ENCODE measurements around the gene POLG. TPM values are rescaled to one million over a fixed set of nuclear protein-coding genes. Genes with fewer than 3 reads are reported as not detected.

Gene POLG
- total RNA-seq = 69.2 TPM

DNA sequence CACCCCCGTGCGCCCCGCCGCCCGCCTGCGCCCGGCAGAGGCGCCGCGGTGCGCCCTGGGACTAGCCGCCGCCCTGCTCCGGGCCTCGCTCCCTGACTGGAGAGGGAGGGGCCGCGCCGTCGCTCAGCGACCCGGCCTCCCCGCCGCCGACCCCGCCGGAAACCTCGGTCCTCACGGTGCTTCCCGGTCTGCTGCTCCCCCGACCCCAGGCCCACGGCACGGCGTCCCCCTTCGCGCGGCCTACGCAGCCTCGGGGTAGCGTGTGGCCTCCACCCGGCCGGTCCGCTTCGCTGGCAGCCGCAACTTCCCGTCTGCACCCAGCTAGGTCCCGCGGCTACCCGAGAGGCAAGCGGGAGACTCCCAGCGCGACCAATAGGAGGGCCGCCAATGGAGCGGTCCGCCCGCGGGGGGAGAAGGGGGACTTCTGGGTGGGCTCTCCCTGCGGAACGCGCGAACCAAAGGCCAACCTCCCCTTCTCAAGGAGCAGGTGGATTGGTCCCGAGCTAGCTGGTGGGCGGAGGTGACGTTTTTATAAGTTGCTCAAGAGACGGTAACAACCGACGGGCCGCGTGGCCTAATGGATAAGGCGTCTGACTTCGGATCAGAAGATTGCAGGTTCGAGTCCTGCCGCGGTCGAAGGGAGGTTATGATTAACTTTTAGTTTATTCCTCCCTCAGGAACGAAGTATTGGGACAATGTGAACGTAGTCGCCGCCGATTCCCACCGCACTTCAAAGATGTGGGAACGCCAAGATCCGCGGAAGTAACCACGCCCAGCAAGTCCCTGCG is at the start of gene POLG:
POLG (minus strand) TSS at position 315 of the 788 bp plus-strand sequence. CDS start 1,070 bp downstream, outside the sequence.

Small RNA genes lying within 50 kb of the gene (small RNA-seq; reads per million reads assigned to genes)
- gene MIR6766 (ENCODE audit: low replicate concordance) = not detected

Other genes with a start within 250 kb of the POLG start
- gene ABHD2, start 246.4 kb downstream of the POLG start, total RNA-seq = 90.1 TPM
- gene RLBP1, start 113.2 kb downstream of the POLG start, total RNA-seq = 2.2 TPM
- gene FANCI, start 90.8 kb downstream of the POLG start, total RNA-seq = 16.9 TPM
- 2.8 TPM for gene RHCG, start 161.8 kb upstream of the POLG start, total RNA-seq
- 6.6 TPM for gene TICRR, start 240.6 kb upstream of the POLG start, total RNA-seq